A673 (cell line): ENCODE measurements around the gene IDH2. TPM values are rescaled to one million over a fixed set of nuclear protein-coding genes. Genes with fewer than 3 reads are reported as not detected.

Experiments
- BruUV-seq: library from RNA; stranded (reverse); fragments of 400-500 nt; replicated peaks from 2 replicates; lab custom pipeline; 2021; lab: Mats Ljungman, UMichigan
- CTCF ChIA-PET: fragments of 300-600 bp; sonication (Branson Sonifier 250); formaldehyde crosslinking; loops from one replicate; lab custom pipeline; 2022; ENCODE audit warnings: antibody characterized with exemption; lab: Charles Lee
- POLR2A ChIA-PET: fragments of 300-600 bp; sonication (Branson Sonifier 250); formaldehyde crosslinking; loops from one replicate; lab custom pipeline; 2022; ENCODE audit warnings: antibody characterized with exemption; ENCODE audit not compliant: low non-redundant PET; lab: Charles Lee
- DNase-seq: peaks from one replicate; pipeline ENCODE4 v3.0.0-alpha.2; 2015; ENCODE audit warnings: low spot score
- H3K27ac ChIP-seq: fragments of 200-600 bp; sonication (generic); 2 replicates; pipeline ENCODE4 v1.5.1; 2016; ENCODE audit warnings: mixed run types, low read depth, mild to moderate bottlenecking, mixed read lengths, antibody characterized with exemption, low read length; ENCODE audit not compliant: poor library complexity, severe bottlenecking
- H3K27me3 ChIP-seq: fragments of 200-600 bp; sonication (generic); replicated peaks from 2 replicates; pipeline ENCODE4 v1.6.1; 2017; ENCODE audit warnings: mixed run types, low read depth, mild to moderate bottlenecking, mixed read lengths, antibody characterized with exemption, low read length; ENCODE audit not compliant: insufficient read depth, poor library complexity
- H3K36me3 ChIP-seq: fragments of 200-600 bp; sonication (generic); 2 replicates; pipeline ENCODE4 v1.6.1; 2016; ENCODE audit warnings: mixed run types, mild to moderate bottlenecking, mixed read lengths, antibody characterized with exemption, low read length; ENCODE audit not compliant: insufficient read depth, poor library complexity, severe bottlenecking
- H3K4me1 ChIP-seq: fragments of 200-600 bp; sonication (generic); 2 replicates; pipeline ENCODE4 v1.6.1; 2017; ENCODE audit warnings: mixed run types, mild to moderate bottlenecking, mixed read lengths, antibody characterized with exemption, low read length; ENCODE audit not compliant: insufficient read depth, poor library complexity, severe bottlenecking
- H3K4me3 ChIP-seq: fragments of 200-600 bp; sonication (generic); 2 replicates; pipeline ENCODE4 v1.5.1; 2016; ENCODE audit warnings: low read depth, mixed run types, mild to moderate bottlenecking, mixed read lengths, low read length; ENCODE audit not compliant: poor library complexity, severe bottlenecking
- H3K9me3 ChIP-seq: fragments of 200-600 bp; sonication (generic); 2 replicates; pipeline ENCODE4 v1.6.1; 2016; ENCODE audit warnings: mixed run types, low read depth, mild to moderate bottlenecking, mixed read lengths, antibody characterized with exemption, low read length; ENCODE audit not compliant: poor library complexity, severe bottlenecking
- EZH2 ChIP-seq: fragments of 200-600 bp; sonication (generic); IDR thresholded peaks from 2 replicates; pipeline ENCODE4 v1.6.1; 2017; ENCODE audit warnings: borderline replicate concordance, low read depth, mild to moderate bottlenecking, mixed read lengths, antibody characterized with exemption, low read length; ENCODE audit not compliant: poor library complexity, severe bottlenecking
- intact Hi-C: fragments of 100-400 bp; cut with micrococcal nuclease; formaldehyde crosslinking; loops from one replicate; pipeline ENCODE4 v1.10.0; 2022; ENCODE audit not compliant: unreplicated experiment
- total RNA-seq: library from RNA; stranded (reverse); gene quantifications from 2 replicates; pipeline ENCODE4 v1.2.3, GENCODE V29; 2021
- TF ChIP-seq, protein P1 (sequence below): fragments of 300-800, 200-600 bp; sonication (generic); conservative IDR thresholded peaks from 2 replicates; pipeline ENCODE4 v1.5.1; 2017; ENCODE audit warnings: low read depth, mild to moderate bottlenecking, antibody characterized with exemption, low read length, moderate library complexity, mixed read lengths

IDH2 gene
- total RNA-seq, 1 experiment from 2014 or later: 99.0 TPM

DNA sequence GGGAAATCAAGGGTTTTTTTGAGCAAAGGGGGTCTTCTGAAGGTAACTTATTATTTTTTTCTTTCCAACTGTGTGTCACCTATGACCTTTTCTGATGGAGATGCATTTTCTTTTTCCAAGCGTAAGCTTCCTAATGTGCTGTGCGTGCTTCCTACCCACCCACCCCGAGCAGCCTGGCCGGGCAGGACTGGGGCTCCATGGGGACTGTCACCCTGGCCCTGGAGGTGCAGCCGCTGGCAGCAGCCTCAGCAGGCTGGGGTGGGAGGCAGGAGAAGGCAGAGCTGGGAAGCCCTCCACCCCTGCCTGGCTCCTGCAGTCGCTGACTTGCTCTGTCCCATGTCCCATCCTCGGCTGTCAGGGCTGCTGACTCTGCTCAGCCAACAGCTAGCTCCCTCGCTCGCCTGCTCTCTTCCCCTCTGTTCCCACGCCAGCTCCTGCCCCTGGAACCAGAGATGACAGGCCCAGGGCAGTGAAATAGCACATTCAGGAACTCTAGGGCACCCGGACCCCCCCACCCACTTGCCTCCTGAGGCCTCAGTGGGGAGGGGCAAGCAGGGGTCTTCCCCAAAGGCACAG, 21.4 kb downstream of the IDH2 start:
- intact Hi-C loops: no loop called here
- DNase-seq: no peak
- Histone ChIP-seq H3K27ac (no peak overlapping the region), H3K4me1 (no peaks in the 10 kb centered on the region), H3K27me3 (no peaks in the 10 kb centered on the region), H3K4me3 (no peak overlapping the region), H3K36me3 (peaks cover 11% of the 10 kb centered on the region), H3K9me3 (no peaks in the 10 kb centered on the region)
- no TSS peak for BruUV-seq
- no peak for TF ChIP-seq EZH2
- TF ChIP-seq, protein P1, sequence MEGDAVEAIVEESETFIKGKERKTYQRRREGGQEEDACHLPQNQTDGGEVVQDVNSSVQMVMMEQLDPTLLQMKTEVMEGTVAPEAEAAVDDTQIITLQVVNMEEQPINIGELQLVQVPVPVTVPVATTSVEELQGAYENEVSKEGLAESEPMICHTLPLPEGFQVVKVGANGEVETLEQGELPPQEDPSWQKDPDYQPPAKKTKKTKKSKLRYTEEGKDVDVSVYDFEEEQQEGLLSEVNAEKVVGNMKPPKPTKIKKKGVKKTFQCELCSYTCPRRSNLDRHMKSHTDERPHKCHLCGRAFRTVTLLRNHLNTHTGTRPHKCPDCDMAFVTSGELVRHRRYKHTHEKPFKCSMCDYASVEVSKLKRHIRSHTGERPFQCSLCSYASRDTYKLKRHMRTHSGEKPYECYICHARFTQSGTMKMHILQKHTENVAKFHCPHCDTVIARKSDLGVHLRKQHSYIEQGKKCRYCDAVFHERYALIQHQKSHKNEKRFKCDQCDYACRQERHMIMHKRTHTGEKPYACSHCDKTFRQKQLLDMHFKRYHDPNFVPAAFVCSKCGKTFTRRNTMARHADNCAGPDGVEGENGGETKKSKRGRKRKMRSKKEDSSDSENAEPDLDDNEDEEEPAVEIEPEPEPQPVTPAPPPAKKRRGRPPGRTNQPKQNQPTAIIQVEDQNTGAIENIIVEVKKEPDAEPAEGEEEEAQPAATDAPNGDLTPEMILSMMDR: no peak
- POLR2A ChIA-PET: no interaction called here
- CTCF ChIA-PET: no interaction called here

DNA sequence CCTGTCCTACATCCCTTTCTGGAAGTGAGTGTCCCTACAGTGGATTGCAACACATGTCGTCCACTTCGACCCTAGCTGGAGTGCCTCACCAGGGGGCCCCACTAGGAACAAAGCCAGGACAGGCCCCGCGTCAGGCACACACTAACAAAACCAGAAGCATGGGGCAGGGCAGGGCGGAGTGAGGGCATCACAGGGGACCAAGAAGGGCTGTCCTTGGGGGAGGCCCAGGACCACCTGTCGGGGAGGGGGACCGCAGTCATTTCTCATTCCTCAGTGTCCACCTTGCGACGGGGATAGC, 21.9 kb downstream of the IDH2 start:
- Histone ChIP-seq H3K36me3 (peaks cover 12% of the 10 kb centered on the region), H3K4me3 (no peak overlapping the region), H3K27me3 (no peaks in the 10 kb centered on the region), H3K9me3 (no peaks in the 10 kb centered on the region), H3K27ac (no peak overlapping the region), H3K4me1 (no peaks in the 10 kb centered on the region)
- CTCF ChIA-PET: no interaction called here
- POLR2A ChIA-PET: no interaction called here
- intact Hi-C loops: no loop called here
- TF ChIP-seq, protein P1: no peak
- no peak for TF ChIP-seq EZH2
- BruUV-seq: no TSS peak
- DNase-seq: no peak

DNA sequence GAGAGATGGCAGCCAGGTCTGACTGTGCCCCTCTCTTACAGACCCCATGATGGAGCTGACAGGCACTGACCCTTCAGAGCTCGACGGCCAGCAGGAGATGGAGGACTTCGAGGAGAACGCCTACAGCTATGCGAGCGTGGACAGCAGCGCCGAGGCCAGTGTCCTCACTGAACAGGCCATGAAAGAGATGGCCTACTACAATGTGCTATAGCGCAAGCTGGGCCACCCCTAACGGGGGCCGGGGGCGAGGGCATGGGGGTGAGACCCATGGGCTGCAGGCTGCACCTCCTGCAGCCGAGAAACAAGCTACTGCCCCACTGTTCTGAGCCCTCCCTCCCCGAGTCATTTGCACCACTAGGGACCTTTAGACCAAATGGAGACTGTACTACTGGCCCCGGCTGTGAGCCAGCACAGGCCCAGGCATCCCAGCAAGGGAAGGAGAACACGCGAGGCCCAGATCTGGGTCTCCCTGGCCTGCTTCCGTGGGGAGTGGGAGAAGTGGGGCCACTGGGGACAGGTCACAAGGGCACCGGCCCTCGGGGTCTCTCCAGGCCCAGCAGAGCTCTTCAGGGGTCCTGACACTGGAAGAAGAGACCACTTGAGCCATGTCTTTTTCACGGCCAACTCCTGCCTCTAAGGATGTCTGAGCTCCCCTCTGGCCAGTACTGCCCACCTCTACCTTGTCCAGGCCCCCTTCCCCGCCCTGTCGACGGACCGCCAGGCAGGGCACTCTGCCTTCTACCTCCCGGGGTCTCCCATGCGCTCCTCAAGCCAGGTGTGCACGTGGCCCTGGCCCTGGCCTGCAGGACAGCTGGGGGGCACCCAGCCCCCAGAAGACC, 22.4 kb downstream of the IDH2 start:
- no TSS peak for BruUV-seq
- no peak overlapping the region for H3K4me3 ChIP-seq
- POLR2A ChIA-PET: no interaction called here
- TF ChIP-seq EZH2: no peak
- TF ChIP-seq, protein P1: no peak
- CTCF ChIA-PET: no interaction called here
- no peaks in the 10 kb centered on the region for H3K27me3 ChIP-seq
- intact Hi-C loops: no loop called here
- H3K36me3 ChIP-seq: peaks cover 12% of the 10 kb centered on the region
- H3K9me3 ChIP-seq: no peaks in the 10 kb centered on the region
- no peaks in the 10 kb centered on the region for H3K4me1 ChIP-seq
- no peak for DNase-seq
- no peak overlapping the region for H3K27ac ChIP-seq
